HG02678 (cell line): ENCODE results near the gene LRRFIP1.

Experiments used
- ATAC-seq: cut with Tn5 transposase; IDR thresholded peaks from one replicate; pipeline ENCODE4 v1.9.1; 2021; ENCODE audit warnings: mild to moderate bottlenecking, moderate library complexity; ENCODE audit not compliant: unreplicated experiment

Gene LRRFIP1

GRCh38 chr2:237638176-237638575, 10.8 kb downstream of the LRRFIP1 start:
- no peak for ATAC-seq

- ATAC-seq: no peak
Observed at GRCh38 chr2:237639052-237639835, 11.9 kb downstream of the LRRFIP1 start.

- no peak for ATAC-seq
Observed at GRCh38 chr2:237639836-237640220, 12.4 kb downstream of the LRRFIP1 start.

- ATAC-seq: no peak
Observed at GRCh38 chr2:237640493-237640998, 13.2 kb downstream of the LRRFIP1 start.

GRCh38 chr2:237642038-237642734, 14.8 kb downstream of the LRRFIP1 start:
- ATAC-seq: no peak

DNA sequence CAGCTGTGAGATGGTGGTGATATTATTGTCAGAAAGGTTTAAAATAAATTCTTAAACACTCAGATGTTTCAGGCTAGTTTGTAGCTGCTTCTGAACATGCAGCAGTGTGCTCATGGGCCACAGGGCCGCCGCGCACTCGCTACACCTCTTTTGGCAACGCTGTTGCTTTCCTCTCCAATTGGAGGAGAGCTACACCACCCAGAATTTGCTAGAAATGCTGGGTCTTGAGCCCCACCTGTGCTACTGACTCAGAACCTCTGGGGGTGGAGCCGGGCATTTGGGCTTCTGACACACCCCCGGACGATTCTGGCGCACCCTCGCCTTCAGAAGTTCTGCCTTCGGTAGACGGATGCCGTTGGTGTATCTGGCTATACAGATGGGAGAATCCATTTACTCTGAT, 15.7 kb downstream of the LRRFIP1 start:
- ATAC-seq: no peak

- ATAC-seq: no peak
Observed at GRCh38 chr2:237643582-237644380, 16.4 kb downstream of the LRRFIP1 start.

DNA sequence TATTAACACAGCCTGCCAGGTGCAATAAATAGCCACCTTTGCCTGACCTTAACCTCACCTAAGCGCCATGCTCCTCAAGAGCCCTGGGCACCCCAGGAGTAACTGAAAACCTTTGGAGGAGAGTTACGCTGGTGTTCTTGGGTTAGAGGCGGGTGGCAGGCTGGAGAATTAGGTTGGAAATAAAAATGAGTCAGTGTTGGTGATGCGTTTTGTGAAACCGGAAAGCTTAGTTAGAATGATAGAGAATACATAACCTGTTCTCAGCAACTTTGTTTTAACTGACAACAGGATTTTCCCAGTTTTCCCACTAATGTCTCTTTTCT, 17.0 kb downstream of the LRRFIP1 start:
- no peak for ATAC-seq

DNA sequence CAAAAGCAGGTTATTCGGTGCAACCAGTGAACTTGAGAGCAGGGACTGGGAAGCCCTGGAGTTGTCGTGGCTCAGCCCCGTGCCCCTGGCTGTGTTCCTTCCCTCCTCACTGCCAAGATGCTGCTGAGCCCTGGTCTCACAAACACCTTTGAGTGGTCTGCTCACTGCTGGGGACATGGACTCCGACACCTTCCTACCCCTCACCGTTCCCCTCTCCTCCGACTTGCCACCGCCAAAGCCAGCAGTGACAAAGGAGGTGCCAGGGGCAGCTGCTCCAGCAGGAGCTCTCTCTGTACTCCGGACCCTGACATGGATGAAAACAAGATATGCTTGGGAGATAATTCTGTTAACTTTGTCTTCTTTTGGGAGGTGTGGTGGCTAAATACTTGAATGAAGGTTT, 17.9 kb downstream of the LRRFIP1 start:
- ATAC-seq: no peak

- ATAC-seq: no peak
Observed at GRCh38 chr2:237647176-237648015, 20.0 kb downstream of the LRRFIP1 start.

GRCh38 chr2:237648016-237648381, 20.6 kb downstream of the LRRFIP1 start:
- no peak for ATAC-seq

DNA sequence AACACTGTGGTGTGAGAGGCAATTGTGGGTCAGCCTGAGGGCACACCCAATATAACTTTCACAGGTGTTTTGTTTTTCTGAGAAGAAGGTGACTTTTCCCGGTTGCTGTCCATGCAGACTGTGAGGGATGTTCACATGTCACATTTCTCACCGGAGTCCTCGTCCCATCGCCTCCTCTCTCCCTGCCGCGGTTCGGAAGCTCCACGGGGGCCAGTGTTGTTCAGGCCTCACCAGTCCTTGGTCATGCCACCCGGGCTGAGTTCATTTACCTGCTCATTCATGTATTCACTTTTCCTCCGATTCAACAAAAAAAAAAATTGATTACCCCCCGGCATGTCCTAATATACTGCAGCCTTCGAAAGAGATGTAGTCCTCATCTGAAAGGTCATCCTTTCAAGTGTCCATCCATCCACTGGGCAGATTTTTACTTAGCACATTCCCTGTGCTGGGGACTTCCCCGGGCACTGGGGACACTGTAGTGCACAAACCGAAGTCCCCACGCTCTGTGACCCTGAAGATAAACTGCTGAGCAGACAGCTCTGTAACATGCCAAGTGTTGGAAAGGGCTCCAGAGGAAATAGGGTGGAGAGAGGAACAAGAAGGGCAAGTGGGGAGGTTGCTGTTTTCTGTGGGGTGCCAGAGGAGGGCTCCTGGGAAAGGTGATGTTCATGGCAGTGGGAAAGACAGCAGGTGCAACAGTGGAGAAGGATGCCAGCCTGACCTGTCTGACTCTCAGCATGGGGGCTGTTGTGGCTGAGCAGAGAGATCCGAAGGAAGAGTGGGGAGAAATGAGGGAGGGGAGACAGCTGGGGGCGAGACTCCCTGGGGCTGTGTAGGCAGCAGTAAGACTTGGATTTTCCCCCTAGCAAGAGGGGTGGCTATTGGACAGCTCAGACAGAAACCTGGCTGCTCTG, 22.4 kb downstream of the LRRFIP1 start:
- ATAC-seq: no peak

GRCh38 chr2:237650455-237650850, 23.1 kb downstream of the LRRFIP1 start:
- ATAC-seq: no peak

- ATAC-seq: no peak
Observed at GRCh38 chr2:237651761-237652160, 24.4 kb downstream of the LRRFIP1 start.

DNA sequence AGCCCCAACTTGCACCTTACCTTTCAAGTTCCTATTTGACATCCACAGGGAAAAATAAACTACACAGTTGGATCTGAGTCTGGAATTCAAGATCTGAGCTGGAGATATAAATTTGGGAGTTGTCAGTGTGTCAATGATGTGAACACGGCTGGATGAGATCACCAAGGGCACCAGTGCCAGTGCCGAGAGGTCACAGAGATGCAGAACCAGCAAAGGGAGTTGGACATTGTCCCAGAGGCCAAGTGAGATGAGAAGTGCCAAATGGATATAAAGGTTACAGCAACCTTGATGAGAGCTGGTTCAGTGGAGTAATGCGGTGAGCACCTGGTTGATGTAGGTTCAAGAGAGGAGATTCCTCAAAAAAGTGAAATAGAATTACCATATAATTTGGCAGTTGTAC, 24.8 kb downstream of the LRRFIP1 start:
- ATAC-seq: no peak

GRCh38 chr2:237652854-237653253, 25.5 kb downstream of the LRRFIP1 start:
- no peak for ATAC-seq

DNA sequence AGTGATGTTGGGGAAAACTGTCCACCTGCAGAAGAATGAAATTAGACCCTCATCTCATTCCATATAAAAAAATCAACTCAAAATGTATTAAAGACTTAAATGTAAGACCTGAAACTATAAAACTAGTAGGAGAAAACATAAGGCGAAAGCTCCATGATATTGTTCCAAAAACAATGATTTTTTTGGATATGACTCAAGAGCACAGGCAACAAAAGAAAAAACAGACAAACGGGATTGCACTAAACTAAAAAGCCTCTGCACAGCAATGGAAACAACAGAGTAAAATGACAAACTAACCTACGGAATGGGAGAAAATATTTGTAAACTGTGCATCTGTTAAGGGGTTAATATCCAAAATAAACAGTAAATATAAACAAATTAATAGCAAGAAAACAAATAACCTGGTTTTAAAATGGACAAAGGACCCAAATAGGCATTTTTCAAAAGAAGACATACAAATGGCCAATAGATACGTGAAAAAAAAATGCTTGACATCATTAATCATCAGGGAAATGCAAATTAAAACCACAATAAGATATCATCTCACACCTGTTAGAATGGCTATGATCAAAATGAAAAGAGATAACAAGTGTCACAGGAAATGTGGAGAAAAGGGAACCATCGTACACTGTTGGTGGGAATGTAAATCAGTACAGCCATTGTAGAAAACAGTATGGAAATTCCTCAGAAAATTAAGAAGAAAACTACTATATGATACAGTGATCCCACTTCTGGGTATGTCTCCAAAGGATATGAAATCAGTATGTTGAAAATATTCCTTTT, 26.6 kb downstream of the LRRFIP1 start:
- ATAC-seq: no peak

GRCh38 chr2:237657063-237657462, 29.7 kb downstream of the LRRFIP1 start:
- no peak for ATAC-seq

DNA sequence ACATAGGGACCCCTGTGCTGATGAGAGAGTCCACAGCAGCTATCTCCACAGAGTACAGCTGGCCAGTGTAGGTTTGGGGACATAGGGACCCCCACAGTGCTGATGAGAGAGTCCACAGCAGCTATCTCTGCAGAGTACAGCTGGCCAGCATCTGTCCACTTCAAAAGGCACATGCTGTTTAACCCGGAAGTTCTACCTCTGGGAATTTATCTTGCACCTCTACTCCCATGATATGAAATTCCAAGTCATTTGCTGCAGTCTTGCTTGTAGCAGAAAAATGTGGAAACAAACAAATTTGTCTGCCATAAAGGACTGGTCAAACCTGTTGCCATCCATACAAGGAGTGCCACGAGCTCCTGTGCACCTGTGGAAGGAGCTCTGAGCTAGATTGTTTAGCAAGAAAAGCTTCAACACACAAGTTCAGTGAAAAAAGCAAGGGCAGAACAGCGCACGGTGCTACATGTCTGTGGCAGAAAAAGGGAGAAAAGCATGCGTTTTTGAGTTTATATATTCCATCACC, 33.1 kb downstream of the LRRFIP1 start:
- no peak for ATAC-seq
